ENCODE results near the gene SLF1.

The SLF1 gene

GRCh38 chr5:94731471-94731870, 113.0 kb downstream of the SLF1 start:
- Mint-ChIP-seq H3K27ac (no peak overlapping the region), H3K27me3 (ENCODE audit: low read depth, poor library complexity) (no peaks in the 10 kb centered on the region), H3K9me3 (no peaks in the 10 kb centered on the region), H3K4me3 (no peak overlapping the region), H3K36me3 (ENCODE audit: low read depth) (peaks cover 4% of the 10 kb centered on the region), H3K4me1 (no peaks in the 10 kb centered on the region)
- no peak for TF ChIP-seq CTCF (IDR thresholded peaks at IDR 0.05)
- DNase-seq = no peak

- Mint-ChIP-seq H3K36me3 (ENCODE audit: low read depth) (no peaks in the 10 kb centered on the region), H3K4me3 (no peak overlapping the region), H3K27ac (no peak overlapping the region), H3K9me3 (no peaks in the 10 kb centered on the region), H3K4me1 (no peaks in the 10 kb centered on the region), H3K27me3 (ENCODE audit: low read depth, poor library complexity) (no peaks in the 10 kb centered on the region)
- no peak for TF ChIP-seq CTCF (IDR thresholded peaks at IDR 0.05)
- no peak for DNase-seq
Observed at GRCh38 chr5:94736498-94736897, 118.0 kb downstream of the SLF1 start.

GRCh38 chr5:94740286-94740685, 121.8 kb downstream of the SLF1 start:
- Mint-ChIP-seq H3K27ac (no peak overlapping the region), H3K4me3 (no peak overlapping the region), H3K9me3 (no peaks in the 10 kb centered on the region), H3K27me3 (ENCODE audit: low read depth, poor library complexity) (no peaks in the 10 kb centered on the region), H3K4me1 (no peaks in the 10 kb centered on the region), H3K36me3 (ENCODE audit: low read depth) (no peaks in the 10 kb centered on the region)
- TF ChIP-seq CTCF (IDR thresholded peaks at IDR 0.05) = no peak
- DNase-seq = no peak

- Mint-ChIP-seq H3K4me1 (no peaks in the 10 kb centered on the region), H3K9me3 (no peaks in the 10 kb centered on the region)
Observed at GRCh38 chr5:94742852-94743251, 124.4 kb downstream of the SLF1 start.

GRCh38 chr5:94744906-94745305, 126.4 kb downstream of the SLF1 start:
- H3K4me3 Mint-ChIP-seq = no peak overlapping the region
- no peak for TF ChIP-seq CTCF (IDR thresholded peaks at IDR 0.05)
- H3K36me3 Mint-ChIP-seq (ENCODE audit: low read depth) = no peaks in the 10 kb centered on the region
- no peaks in the 10 kb centered on the region for H3K27me3 Mint-ChIP-seq (ENCODE audit: low read depth, poor library complexity)
- DNase-seq = no peak
- H3K27ac Mint-ChIP-seq = no peak overlapping the region
- H3K4me1 Mint-ChIP-seq = no peaks in the 10 kb centered on the region
- no peaks in the 10 kb centered on the region for H3K9me3 Mint-ChIP-seq

More at GRCh38 chr5:94742852-94743251, 124.4 kb downstream of the SLF1 start:
- Mint-ChIP-seq H3K36me3 (ENCODE audit: low read depth) (no peaks in the 10 kb centered on the region), H3K27me3 (ENCODE audit: low read depth, poor library complexity) (no peaks in the 10 kb centered on the region), H3K4me3 (no peak overlapping the region), H3K27ac (no peak overlapping the region)
- DNase-seq = no peak
- TF ChIP-seq CTCF (IDR thresholded peaks at IDR 0.05) = no peak

- no peak for DNase-seq
- no peak for TF ChIP-seq CTCF (IDR thresholded peaks at IDR 0.05)
- H3K4me3 Mint-ChIP-seq = no peak overlapping the region
- no peaks in the 10 kb centered on the region for H3K9me3 Mint-ChIP-seq
- no peaks in the 10 kb centered on the region for H3K36me3 Mint-ChIP-seq (ENCODE audit: low read depth)
- no peaks in the 10 kb centered on the region for H3K27me3 Mint-ChIP-seq (ENCODE audit: low read depth, poor library complexity)
- no peak overlapping the region for H3K27ac Mint-ChIP-seq
- H3K4me1 Mint-ChIP-seq = no peaks in the 10 kb centered on the region
Observed at GRCh38 chr5:94745786-94746730, 127.6 kb downstream of the SLF1 start.
